GDM1 (cell line): ENCODE results near the gene UNCX.

Source experiments
- DNase-seq: peaks from one replicate; lab custom pipeline; 2025; lab: John Stamatoyannopoulos, UW

Gene UNCX

DNA sequence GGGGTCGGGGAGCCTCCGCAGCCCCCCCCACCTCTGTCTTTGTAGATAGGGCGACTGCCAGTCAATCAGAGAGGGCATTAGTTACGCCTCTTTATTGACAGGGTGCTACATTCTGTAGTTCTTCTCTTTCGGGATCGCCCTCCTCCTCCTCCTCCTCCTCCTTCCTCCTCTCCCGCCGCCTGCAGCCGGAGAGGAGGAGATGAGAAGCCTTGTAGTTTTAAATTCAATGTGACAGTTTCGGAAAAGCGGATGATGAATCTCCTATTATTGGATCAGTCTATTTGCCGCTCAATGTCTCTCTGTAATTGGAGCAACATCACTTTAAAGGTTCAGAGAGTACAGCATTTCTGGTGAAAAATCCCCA is 587 bp upstream of the UNCX start:
- no peak for DNase-seq

DNA sequence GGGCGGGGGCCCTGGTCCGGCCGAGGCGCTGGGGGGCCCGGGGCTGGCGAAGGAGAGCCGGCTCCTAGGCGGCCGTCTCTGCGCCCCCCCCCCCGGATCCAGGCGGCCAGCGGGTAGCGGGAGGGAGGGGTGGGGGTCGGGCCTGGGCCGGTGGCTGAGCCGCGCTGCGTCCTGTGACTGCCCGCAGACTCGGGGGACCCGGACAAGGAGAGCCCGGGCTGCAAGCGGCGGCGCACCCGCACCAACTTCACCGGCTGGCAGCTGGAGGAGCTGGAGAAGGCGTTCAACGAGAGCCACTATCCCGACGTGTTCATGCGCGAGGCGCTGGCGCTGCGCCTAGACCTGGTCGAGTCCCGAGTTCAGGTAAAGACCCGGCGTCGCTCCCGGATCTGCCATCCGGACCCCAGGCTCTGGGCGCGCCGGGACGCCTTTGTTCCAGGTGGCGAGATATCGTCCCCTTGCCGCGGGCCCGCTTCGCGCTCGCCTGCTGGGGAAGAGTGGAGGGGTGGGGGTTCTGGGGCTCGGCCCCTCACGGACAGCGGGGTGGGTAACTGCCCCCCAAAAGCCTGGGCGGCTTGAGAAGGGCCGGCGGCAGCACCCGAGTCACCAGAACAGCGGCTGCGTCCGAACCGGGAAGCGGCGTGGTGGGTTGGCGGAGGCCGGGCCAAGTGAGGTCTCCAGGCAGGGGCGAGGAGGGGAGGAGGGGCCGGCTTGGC is 819 bp downstream of the UNCX start:
- no peak for DNase-seq

DNA sequence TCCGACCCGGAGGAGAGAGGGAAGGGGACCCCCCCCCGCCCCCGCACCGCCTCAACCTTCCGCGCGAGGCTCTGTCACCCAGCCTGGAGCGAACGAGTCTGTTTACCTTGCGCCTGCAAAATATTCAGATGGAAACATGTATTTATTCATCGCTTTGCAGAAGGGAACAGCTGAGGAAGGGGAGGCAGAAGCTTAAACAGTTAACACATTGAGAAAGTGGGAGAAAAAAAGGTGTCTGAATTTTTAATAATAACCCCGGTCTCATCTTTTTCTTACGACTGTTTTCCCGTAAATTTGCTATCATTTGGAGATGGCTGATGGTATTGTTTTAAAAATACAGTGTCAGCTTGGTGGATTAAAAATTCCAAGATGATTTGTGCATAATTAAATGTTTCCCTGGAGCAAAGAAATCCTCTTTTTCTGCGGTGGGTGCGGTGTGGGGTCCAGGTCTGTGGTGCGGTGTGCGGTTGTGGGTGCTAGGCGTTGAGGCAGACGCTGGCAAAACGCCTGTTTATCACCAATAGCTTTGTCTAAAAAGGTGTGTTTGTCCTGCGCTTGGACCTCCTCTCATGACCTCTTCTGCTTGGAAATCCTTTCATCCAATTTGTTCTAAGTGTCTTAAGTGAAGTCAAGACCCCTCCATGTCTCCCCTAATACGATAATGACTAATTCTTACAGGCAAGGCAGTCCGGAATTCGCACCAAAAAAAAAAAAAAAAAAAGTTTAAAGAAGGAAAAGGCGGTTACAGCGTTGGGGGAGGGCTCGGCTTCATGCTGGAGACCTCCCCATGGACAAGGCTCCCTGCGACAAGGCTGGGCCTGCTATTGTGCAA is 1.6 kb downstream of the UNCX start:
- DNase-seq, result no peak

DNA sequence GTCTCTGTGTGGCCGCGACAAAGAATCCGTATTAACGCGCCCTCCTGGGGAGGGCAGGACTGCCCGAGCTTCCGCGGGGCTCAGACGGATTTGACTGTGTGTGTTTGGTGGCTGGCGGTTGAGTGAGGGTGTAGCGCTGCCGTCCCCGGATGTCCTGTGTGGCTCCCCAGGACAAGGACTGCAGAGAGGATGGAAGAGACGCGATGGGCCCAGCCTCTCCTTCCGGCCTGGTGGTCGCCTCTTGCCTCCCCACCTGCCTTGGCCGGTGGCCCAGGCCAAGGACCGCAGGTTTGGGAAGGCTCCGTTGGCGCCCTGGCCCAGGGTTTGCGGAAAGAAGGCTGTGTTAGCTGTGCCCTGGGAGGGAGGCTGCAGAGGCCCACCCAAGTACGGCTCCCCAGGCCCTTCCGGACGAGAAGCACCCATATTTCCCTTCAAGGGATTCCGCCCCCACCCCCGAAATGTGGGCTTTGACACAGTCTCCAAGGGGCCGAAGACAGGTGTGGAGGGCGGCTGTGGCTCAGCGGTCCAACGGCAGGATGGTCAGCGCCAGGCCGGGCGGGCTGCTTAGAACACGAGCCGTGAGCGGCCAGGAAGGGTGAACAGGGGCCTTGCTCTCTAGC is 2.3 kb downstream of the UNCX start:
- no peak for DNase-seq

DNA sequence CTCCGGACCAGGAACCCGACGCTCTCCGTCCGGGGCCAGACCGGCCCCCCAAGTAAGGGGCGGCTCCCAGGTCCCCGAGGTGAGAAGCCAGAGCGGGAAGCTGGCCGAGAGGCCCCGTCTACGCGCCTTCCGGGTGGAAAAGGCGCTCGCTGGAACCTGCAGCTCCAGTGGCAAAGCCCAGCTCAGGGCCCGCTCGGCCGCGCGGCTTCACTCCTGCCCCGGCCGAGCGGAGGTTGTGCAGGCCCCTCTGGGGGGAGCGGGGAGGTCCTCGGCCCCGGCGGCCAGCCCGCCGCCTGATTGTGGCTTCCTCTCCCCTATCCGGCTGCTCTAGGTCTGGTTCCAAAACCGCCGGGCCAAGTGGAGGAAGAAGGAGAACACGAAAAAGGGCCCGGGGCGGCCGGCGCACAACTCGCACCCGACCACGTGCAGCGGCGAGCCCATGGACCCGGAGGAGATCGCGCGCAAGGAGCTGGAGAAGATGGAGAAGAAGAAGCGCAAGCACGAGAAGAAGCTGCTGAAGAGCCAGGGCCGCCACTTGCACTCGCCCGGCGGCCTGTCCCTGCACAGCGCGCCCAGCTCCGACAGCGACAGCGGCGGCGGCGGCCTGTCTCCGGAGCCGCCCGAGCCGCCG is 2.9 kb downstream of the UNCX start:
- DNase-seq, result no peak

DNA sequence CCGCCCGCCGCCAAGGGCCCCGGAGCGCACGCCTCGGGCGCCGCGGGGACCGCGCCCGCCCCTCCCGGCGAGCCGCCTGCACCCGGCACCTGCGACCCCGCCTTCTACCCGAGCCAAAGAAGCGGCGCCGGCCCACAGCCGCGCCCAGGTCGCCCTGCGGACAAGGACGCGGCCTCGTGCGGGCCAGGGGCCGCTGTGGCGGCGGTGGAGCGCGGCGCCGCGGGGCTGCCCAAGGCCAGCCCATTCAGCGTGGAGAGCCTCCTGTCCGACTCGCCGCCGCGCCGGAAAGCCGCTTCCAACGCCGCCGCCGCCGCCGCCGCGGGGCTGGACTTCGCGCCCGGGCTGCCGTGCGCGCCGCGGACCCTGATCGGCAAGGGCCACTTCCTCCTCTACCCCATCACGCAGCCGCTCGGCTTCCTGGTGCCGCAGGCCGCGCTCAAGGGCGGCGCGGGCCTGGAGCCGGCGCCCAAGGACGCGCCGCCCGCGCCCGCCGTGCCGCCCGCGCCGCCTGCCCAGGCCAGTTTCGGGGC is 3.5 kb downstream of the UNCX start:
- no peak for DNase-seq

DNA sequence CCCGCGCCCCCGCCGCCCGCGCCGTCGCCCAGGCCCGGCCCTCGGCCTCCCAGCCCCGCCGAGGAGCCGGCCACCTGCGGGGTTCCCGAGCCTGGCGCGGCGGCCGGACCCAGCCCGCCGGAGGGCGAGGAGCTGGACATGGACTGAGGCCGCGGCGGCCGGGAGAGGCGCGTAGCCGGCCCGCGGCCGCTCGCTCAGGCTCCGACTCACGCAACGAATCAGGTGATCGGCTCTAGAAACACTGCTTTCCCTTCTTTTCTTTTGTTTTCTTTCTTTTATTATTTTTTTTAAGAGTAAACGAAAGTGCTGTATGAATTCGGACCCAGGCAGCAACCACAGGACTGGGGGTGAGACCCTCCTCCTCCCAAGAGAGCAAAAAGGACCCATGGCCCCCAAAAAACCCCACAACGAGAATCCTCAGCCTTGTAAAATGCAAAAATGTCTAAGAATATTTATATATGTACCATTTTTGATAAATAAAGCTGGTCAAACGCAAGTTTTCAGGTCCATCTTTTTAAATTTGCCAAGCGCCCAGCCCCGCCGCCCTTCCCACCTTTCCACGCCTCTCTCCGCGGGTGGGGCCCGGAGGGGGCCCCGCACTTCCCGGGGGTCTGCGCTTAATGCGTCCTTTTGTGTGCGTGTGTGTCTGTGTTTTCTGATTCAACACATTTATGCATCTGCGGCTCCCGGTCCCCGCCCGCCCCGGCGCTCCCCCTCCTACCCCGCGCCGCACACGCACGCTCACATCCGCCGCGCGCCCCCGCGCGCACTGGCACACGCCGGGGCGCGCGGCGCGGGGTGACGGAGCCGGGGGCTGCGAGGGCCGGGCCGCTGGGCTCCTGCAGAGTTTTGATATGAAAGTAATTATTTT is 4.4 kb downstream of the UNCX start:
- no peak for DNase-seq

DNA sequence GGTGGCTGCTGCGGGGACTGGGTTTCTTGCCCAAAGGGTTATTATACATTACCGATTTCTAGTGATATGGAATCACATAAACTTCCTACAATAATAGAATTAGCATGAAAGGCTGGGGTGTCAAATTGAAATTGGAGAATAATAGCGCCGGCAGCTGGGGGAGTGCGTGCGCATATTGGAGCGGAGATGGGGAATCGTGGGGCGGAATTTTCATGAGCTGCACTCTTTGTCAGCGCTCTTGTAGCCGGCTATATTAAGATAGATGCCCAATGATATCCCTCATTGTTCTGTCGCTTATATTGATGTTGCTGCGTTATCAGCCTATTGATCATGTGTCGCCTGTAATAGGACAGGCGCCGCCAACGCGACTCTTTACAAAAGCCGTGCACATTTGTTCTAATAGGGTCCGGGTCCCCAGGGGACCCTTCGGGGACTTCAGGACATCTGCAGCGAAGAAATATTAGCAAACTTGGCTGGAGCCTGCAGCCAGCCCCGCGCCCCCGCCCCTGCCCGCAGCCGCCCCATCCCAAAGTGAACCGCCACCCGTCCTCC is 5.1 kb downstream of the UNCX start:
- DNase-seq, result no peak

DNA sequence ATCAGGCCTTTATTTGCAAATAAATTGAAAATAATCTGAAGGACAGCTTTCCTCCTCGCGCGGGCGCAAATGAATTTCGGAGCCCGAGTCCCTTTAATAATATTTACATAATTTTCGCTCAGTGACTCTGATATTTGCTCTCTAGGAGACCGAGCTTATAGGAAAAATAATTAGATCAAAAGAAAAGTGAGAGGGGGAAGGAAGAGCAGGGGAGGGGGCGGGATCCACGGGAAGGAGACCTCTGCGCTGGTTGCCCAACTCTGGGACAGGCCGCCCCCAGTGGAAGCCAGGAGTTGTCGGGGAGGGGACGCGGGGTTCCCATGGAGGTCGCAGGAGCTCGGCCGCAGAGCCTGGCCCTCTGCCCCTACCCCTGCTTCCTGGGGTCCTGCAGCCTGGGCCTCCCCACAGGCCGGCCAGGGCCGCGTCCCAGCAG is 5.8 kb downstream of the UNCX start:
- DNase-seq, result no peak

DNA sequence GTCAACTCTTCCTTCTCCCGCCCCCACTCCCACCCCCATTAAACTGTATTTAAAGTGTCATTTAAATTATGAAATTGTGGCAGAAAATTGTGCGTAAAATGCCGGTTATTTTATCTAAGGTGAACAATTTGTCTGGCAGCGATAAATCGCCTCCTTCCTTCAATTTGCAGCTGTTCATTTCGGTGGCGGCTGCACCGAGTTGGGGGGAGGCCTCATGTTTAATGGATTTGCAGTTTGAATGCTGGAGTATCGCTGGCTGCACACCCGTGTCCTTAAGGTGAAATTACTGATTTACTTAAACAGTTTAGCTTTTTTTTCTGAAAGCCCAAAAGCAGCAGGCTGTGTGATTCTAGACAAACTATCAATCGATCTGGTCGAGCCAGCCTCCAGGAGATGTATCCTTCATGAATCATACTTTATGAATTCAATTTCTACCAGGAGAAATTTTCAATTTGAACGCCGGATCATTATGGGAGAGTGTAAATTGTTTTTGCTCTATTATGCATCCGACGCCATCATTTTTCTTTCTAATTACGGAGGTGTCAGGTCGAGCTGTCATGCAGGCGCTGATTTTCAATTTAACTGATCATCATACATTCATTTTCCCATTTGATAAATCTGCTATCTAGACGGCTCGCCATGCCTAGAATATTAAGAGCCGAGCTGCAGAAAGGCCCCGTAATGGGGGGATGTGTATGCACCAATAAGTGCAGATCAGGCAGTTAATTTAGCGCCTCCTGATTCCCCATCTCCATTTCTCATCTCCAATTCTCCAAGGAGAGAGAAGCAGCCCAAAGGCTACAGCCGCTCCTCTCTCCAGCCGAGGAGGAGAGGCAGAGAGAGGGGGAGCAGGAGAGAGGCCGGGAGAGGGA is 6.5 kb downstream of the UNCX start:
- no peak for DNase-seq

DNA sequence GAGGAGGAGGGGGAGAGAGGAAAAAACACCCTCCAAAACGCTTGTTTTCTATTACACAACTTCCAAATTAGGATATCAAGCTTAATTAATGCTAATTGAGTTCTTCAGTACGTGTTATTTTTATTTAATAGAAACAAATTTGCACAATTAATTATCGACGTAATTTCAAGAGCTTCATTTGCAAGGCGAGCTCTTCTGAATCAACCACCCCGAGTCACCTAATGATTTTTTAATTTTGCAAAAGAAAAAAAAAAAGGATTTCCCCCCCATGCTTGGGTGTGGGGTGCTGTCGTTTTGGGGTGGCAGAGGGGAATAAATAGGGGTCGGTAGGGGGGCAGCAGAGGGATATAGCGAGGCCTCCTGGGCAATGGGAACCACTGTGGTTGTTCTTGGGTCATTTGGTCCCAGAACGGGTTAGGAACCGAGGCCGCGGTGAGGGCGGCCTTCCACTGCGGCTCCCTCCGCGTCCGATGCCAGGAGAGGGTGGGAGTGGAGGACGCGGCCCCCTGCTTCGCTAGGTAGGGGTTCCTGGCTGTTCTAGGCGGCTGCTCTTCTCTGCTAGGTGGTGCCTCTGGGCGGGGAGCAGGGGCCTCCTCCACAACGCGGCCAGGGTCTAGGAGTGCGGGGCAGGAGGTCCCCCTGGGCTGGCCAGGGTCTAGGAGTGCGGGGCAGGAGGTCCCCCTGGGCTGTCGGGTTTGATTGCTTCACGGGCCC is 7.3 kb downstream of the UNCX start:
- DNase-seq, result no peak

DNA sequence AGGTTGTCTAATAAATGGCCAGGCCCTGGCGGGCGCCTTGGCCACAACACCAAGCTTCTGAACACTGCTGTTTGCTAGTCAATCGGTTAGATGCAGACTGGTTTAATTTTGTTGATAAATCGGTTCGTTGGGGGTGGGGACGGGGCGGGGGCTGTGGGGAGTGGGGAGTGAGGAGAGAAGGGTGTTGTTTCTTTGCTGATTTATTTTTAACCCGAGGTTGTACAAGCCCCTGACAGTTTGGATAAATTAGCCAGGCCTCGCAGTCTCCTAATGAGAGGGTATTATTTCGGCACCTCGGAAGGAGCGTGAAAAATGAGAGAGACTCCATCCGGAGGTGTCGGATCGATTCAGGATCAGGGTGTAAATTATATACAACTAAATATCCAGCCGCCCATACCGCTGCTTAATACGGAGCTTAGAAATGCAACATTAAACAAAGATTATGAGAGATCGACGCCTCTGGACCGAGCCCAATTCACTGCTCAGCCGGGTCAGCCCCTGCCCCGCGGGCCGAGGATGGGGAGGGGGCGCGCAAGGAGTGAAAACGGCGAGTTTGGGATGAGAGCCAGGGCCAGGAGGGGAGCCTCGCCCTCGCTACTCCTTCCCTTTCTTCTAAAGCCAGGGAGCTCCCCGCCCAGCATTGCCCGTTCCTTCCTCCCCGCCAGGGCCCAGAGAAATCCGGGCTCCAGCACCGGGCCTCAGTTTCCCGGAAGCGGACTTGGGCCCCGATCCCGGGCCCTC is 8.0 kb downstream of the UNCX start:
- DNase-seq, result no peak

DNA sequence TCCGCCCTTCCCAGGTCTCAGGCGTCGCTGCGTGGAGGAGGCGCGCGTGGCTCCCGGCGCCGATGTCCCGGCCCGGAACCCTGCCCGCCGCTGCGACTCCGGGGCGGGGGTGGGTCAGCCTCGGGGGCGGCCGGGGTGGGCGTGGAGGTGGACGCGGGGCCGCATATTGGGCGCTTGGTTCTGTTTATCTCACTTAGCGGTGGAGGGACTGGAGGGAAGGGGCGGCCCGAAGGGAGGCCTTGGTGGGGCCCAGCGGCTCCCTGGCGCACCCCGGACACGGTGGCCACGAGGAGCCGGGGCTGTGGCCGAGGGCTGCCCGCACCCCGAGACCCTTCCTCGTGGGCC is 8.6 kb downstream of the UNCX start:
- DNase-seq, result no peak

DNA sequence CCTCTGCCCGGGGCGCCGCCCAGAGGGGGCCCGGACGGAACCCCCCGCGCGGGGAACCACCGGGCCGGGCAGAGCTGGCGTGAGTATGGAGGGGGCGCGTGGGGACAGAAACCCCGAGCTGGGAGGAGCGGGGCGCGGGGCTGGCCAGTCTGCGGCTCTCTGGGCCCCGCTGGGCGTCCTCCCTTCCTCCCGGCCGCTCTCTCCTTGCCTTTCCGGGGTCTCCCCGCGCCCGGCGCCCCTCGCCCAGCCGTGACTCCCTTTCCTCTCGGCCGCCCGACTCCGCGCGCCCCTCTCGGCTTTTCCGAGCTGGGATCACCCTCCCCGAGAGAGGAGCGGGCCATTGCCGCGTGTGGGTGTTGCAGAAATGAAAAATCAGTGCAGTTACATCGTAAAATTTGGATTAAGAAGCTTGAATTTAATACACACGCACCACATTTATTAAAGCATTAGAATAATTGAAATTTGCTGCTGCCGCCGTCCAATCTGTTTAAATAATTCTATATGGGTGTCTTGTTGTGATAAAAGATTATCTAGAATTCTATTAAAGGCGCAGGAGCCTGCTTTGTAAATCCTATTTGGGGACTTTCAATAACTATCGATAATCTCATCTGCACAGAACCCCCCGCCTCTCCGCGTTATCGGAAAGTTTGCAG is 9.1 kb downstream of the UNCX start:
- DNase-seq, result no peak

DNA sequence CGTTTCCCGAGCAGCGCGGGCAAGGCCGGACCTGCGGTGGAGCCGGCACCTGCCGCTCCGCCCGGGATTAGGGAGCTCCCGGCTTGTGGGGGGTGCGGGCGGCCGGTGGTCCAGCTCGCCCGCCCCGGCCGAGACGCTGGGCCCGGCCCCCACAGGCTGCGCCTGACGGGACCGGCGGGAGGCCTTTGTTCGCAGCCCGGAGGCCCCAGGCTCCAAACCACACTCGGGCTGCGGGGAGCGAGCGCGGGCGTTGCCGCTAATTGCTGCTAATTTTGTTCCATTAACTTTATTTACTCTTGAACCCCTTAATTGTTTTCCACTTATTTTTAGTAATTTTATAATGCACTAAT is 9.6 kb downstream of the UNCX start:
- DNase-seq, result no peak

DNA sequence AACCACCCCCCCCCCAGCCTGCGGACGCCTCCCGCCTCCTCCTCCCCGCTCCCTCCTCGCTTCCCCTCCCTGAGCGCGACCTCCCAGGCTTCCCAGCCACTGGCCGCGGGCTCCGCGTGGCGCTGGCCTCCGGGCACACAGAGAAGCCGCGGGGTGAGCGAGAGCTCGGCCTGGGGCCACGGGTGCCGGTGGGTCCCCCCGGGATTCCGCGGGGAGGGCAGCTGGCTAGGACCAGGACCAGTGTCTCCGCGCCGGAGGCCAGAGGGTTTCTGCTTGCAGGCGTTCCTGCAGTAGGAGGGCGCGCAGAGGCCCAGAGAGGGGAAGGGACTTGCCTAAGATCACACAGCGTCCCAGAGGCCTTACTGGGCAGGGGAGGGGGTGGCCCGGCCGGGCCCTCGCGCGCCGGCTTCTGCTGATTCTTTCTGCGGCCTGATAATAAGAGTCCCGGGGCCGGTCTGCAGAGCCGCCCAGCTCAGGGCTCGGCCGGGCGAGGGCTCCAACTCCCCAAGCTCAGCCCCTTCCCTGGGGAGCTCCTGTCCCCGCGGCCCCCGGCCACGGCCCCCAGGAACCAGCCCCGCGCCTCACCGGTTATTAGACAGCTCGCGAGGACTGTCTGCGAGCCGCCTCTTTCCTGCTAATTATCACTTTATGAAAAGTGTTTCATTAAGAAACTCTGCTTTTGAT is 10.1 kb downstream of the UNCX start:
- DNase-seq, result no peak

DNA sequence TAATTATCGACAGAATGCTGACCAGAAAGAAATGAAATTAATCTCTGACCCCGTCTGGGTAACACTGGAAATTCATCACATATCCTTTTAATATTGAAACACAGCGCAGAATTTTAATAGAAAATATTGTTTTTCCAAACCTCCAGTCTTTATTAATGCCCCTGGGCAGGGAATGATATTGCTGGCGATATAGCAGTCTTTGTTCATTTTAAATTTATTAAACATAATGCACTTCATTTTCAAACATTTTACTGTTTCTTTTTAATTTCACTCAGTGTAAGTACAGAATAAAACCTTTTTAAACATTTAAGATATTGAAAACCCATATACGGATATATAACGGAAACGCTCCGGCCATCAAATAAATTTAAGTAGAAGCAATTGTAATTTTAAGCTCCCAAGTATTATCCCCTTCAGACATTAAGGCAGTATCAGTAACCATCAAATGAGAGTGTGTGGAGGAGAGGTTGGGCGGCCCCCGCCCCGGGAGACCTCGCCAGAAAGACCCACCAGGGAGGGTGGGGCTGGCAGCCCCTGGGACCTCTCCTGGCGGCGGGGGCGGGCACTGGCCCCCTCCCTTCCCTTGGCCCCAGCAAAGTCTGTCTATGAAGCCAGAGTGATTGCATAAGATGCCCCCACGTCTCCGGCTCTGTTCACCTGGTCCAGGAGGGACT is 10.8 kb downstream of the UNCX start:
- DNase-seq, result no peak
